ENCODE results near the gene IQGAP2. TPM values are rescaled to one million over a fixed set of nuclear protein-coding genes. Genes with fewer than 3 reads are reported as not detected.
A peak's percentile ranks its signal among the peaks of the same experiment; 100 is the strongest.

IQGAP2 gene
- total and polyA plus RNA-seq, 5 donors from 2014 or later = 53.9 to 214 (median 61.4) TPM

- no peaks in the 10 kb centered on the region for H3K27me3 ChIP-seq (ENCODE audit: control insufficient read depth, insufficient read depth, low read length)
- ATAC-seq (ENCODE audit: low read depth in 2 of 2) = no peak
- H3K4me3 ChIP-seq (ENCODE audit: low read depth, low read length) = no peak overlapping the region
- no peaks in the 10 kb centered on the region for H3K27me3 Mint-ChIP-seq
- peaks cover 40 to 77% (median 60%) of the 10 kb centered on the region in 4 donors for H3K4me1 Mint-ChIP-seq
- H3K4me3 Mint-ChIP-seq = no peak overlapping the region
- H3K9me3 ChIP-seq (ENCODE audit: control insufficient read depth in 2 of 2, low read length in 2 of 2) = no peaks in the 10 kb centered on the region
- peaks cover 24% of the 10 kb centered on the region for H3K4me1 ChIP-seq (ENCODE audit: control insufficient read depth, insufficient read depth, low read length, poor library complexity, severe bottlenecking)
- no peak for DNase-seq
- H3K9me3 Mint-ChIP-seq = peaks cover 0 to 2% (median 0%) of the 10 kb centered on the region in 7 donors
- H3K36me3 Mint-ChIP-seq = peaks cover 22% of the 10 kb centered on the region
- H3K27ac ChIP-seq (ENCODE audit: insufficient read depth, low read length, poor library complexity, severe bottlenecking) = no peak overlapping the region
- H3K27ac Mint-ChIP-seq = peak overlapping the region in 1 of 3 donors; percentile 27
- no peaks in the 10 kb centered on the region for H3K36me3 ChIP-seq (ENCODE audit: control insufficient read depth, insufficient read depth, low read length)
Measured at GRCh38 chr5:76535577-76535976, 132.5 kb downstream of the IQGAP2 start.

- H3K4me1 Mint-ChIP-seq = peaks cover 50 to 83% (median 69%) of the 10 kb centered on the region in 4 donors
- H3K9me3 Mint-ChIP-seq = peaks cover 0 to 2% (median 0%) of the 10 kb centered on the region in 7 donors
- DNase-seq (no peak), ATAC-seq (ENCODE audit: low read depth in 2 of 2) (no peak)
- Histone ChIP-seq H3K9me3 (ENCODE audit: control insufficient read depth in 2 of 2, low read length in 2 of 2) (no peaks in the 10 kb centered on the region), H3K4me1 (ENCODE audit: control insufficient read depth, insufficient read depth, low read length, poor library complexity, severe bottlenecking) (peaks cover 33% of the 10 kb centered on the region), H3K27me3 (ENCODE audit: control insufficient read depth, insufficient read depth, low read length) (no peaks in the 10 kb centered on the region), H3K27ac (ENCODE audit: insufficient read depth, low read length, poor library complexity, severe bottlenecking) (no peak overlapping the region), H3K4me3 (ENCODE audit: low read depth, low read length) (no peak overlapping the region), H3K36me3 (ENCODE audit: control insufficient read depth, insufficient read depth, low read length) (no peaks in the 10 kb centered on the region)
- peaks cover 19% of the 10 kb centered on the region for H3K36me3 Mint-ChIP-seq
- H3K27ac Mint-ChIP-seq = peak overlapping the region; percentile 34 to 98 (median 55)
- H3K4me3 Mint-ChIP-seq = peak overlapping the region in 1 of 4 donors; percentile 8
- no peaks in the 10 kb centered on the region for H3K27me3 Mint-ChIP-seq
Measured at GRCh38 chr5:76537073-76537543, 134.0 kb downstream of the IQGAP2 start.

- H3K27me3 Mint-ChIP-seq = no peaks in the 10 kb centered on the region
- no peak for DNase-seq
- H3K27ac Mint-ChIP-seq = peak overlapping the region; percentile 96 to 100 (median 98)
- H3K9me3 Mint-ChIP-seq = peaks cover 0 to 1% (median 0%) of the 10 kb centered on the region in 7 donors
- Histone ChIP-seq H3K27me3 (ENCODE audit: control insufficient read depth, insufficient read depth, low read length) (no peaks in the 10 kb centered on the region), H3K36me3 (ENCODE audit: control insufficient read depth, insufficient read depth, low read length) (no peaks in the 10 kb centered on the region), H3K27ac (ENCODE audit: insufficient read depth, low read length, poor library complexity, severe bottlenecking) (peak overlapping the region; percentile 96), H3K4me3 (ENCODE audit: low read depth, low read length) (peak overlapping the region; percentile 84), H3K4me1 (ENCODE audit: control insufficient read depth, insufficient read depth, low read length, poor library complexity, severe bottlenecking) (peaks cover 75% of the 10 kb centered on the region), H3K9me3 (ENCODE audit: control insufficient read depth in 2 of 2, low read length in 2 of 2) (no peaks in the 10 kb centered on the region)
- H3K4me1 Mint-ChIP-seq = peaks cover 41 to 95% (median 77%) of the 10 kb centered on the region in 4 donors
- ATAC-seq (ENCODE audit: low read depth in 2 of 2) = no peak
- H3K36me3 Mint-ChIP-seq = peaks cover 4% of the 10 kb centered on the region
- H3K4me3 Mint-ChIP-seq = peak overlapping the region; percentile 48 to 92 (median 81)
Measured at GRCh38 chr5:76542241-76542640, 139.2 kb downstream of the IQGAP2 start.

GRCh38 chr5:76542887-76543690 lies 140.0 kb downstream of the IQGAP2 start:
- peak overlapping the region; percentile 96 for H3K27ac ChIP-seq (ENCODE audit: insufficient read depth, low read length, poor library complexity, severe bottlenecking)
- peak overlapping the region; percentile 96 to 100 (median 98) for H3K27ac Mint-ChIP-seq
- peak; percentile 47 to 50 for ATAC-seq (ENCODE audit: low read depth in 2 of 2)
- DNase-seq = peak; percentile 56 to 84 (median 83)
- H3K36me3 Mint-ChIP-seq = peaks cover 4% of the 10 kb centered on the region
- H3K9me3 Mint-ChIP-seq = no peaks in the 10 kb centered on the region
- H3K4me1 ChIP-seq (ENCODE audit: control insufficient read depth, insufficient read depth, low read length, poor library complexity, severe bottlenecking) = peaks cover 83% of the 10 kb centered on the region
- no peaks in the 10 kb centered on the region for H3K9me3 ChIP-seq (ENCODE audit: control insufficient read depth in 2 of 2, low read length in 2 of 2)
- H3K27me3 Mint-ChIP-seq = no peaks in the 10 kb centered on the region
- H3K4me1 Mint-ChIP-seq = peaks cover 33 to 96% (median 75%) of the 10 kb centered on the region in 4 donors
- peak overlapping the region; percentile 84 for H3K4me3 ChIP-seq (ENCODE audit: low read depth, low read length)
- H3K36me3 ChIP-seq (ENCODE audit: control insufficient read depth, insufficient read depth, low read length) = no peaks in the 10 kb centered on the region
- no peaks in the 10 kb centered on the region for H3K27me3 ChIP-seq (ENCODE audit: control insufficient read depth, insufficient read depth, low read length)
- peak overlapping the region; percentile 48 to 92 (median 81) for H3K4me3 Mint-ChIP-seq

- peaks cover 89% of the 10 kb centered on the region for H3K4me1 ChIP-seq (ENCODE audit: control insufficient read depth, insufficient read depth, low read length, poor library complexity, severe bottlenecking)
- peak overlapping the region; percentile 48 to 92 (median 81) for H3K4me3 Mint-ChIP-seq
- H3K36me3 ChIP-seq (ENCODE audit: control insufficient read depth, insufficient read depth, low read length) = no peaks in the 10 kb centered on the region
- no peaks in the 10 kb centered on the region for H3K36me3 Mint-ChIP-seq
- no peaks in the 10 kb centered on the region for H3K27me3 ChIP-seq (ENCODE audit: control insufficient read depth, insufficient read depth, low read length)
- peak overlapping the region; percentile 96 to 100 (median 98) for H3K27ac Mint-ChIP-seq
- H3K4me1 Mint-ChIP-seq = peaks cover 33 to 96% (median 77%) of the 10 kb centered on the region in 4 donors
- H3K27ac ChIP-seq (ENCODE audit: insufficient read depth, low read length, poor library complexity, severe bottlenecking) = peak overlapping the region; percentile 96
- H3K9me3 Mint-ChIP-seq = no peaks in the 10 kb centered on the region
- no peaks in the 10 kb centered on the region for H3K9me3 ChIP-seq (ENCODE audit: control insufficient read depth in 2 of 2, low read length in 2 of 2)
- DNase-seq (peak; percentile 45 to 83 (median 68)), ATAC-seq (ENCODE audit: low read depth in 2 of 2) (peak; percentile 19 to 25)
- no peaks in the 10 kb centered on the region for H3K27me3 Mint-ChIP-seq
- H3K4me3 ChIP-seq (ENCODE audit: low read depth, low read length) = peak overlapping the region; percentile 84
Measured at GRCh38 chr5:76544268-76544926, 141.3 kb downstream of the IQGAP2 start.

GRCh38 chr5:76545184-76545583 lies 142.1 kb downstream of the IQGAP2 start:
- Histone ChIP-seq H3K27me3 (ENCODE audit: control insufficient read depth, insufficient read depth, low read length) (no peaks in the 10 kb centered on the region), H3K9me3 (ENCODE audit: control insufficient read depth in 2 of 2, low read length in 2 of 2) (no peaks in the 10 kb centered on the region), H3K36me3 (ENCODE audit: control insufficient read depth, insufficient read depth, low read length) (no peaks in the 10 kb centered on the region), H3K4me1 (ENCODE audit: control insufficient read depth, insufficient read depth, low read length, poor library complexity, severe bottlenecking) (peaks cover 94% of the 10 kb centered on the region), H3K4me3 (ENCODE audit: low read depth, low read length) (peak overlapping the region; percentile 27), H3K27ac (ENCODE audit: insufficient read depth, low read length, poor library complexity, severe bottlenecking) (peak overlapping the region; percentile 96)
- H3K4me3 Mint-ChIP-seq = peak overlapping the region in 1 of 4 donors; percentile 55
- ATAC-seq (ENCODE audit: low read depth in 2 of 2) (no peak), DNase-seq (no peak)
- no peaks in the 10 kb centered on the region for H3K27me3 Mint-ChIP-seq
- no peaks in the 10 kb centered on the region for H3K36me3 Mint-ChIP-seq
- peaks cover 29 to 96% (median 76%) of the 10 kb centered on the region in 4 donors for H3K4me1 Mint-ChIP-seq
- peak overlapping the region; percentile 98 for H3K27ac Mint-ChIP-seq
- no peaks in the 10 kb centered on the region for H3K9me3 Mint-ChIP-seq

- H3K27ac Mint-ChIP-seq = peak overlapping the region; percentile 98
- H3K36me3 ChIP-seq (ENCODE audit: control insufficient read depth, insufficient read depth, low read length) = no peaks in the 10 kb centered on the region
- no peaks in the 10 kb centered on the region for H3K36me3 Mint-ChIP-seq
- peak overlapping the region; percentile 96 for H3K27ac ChIP-seq (ENCODE audit: insufficient read depth, low read length, poor library complexity, severe bottlenecking)
- DNase-seq (peak; percentile 18 to 54 (median 46)), ATAC-seq (ENCODE audit: low read depth in 2 of 2) (no peak)
- peak overlapping the region; percentile 55 to 81 (median 74) for H3K4me3 Mint-ChIP-seq
- no peaks in the 10 kb centered on the region for H3K27me3 Mint-ChIP-seq
- H3K27me3 ChIP-seq (ENCODE audit: control insufficient read depth, insufficient read depth, low read length) = no peaks in the 10 kb centered on the region
- peak overlapping the region; percentile 79 for H3K4me3 ChIP-seq (ENCODE audit: low read depth, low read length)
- peaks cover 20 to 86% (median 64%) of the 10 kb centered on the region in 4 donors for H3K4me1 Mint-ChIP-seq
- H3K9me3 ChIP-seq (ENCODE audit: control insufficient read depth in 2 of 2, low read length in 2 of 2) = no peaks in the 10 kb centered on the region
- H3K4me1 ChIP-seq (ENCODE audit: control insufficient read depth, insufficient read depth, low read length, poor library complexity, severe bottlenecking) = peaks cover 83% of the 10 kb centered on the region
- H3K9me3 Mint-ChIP-seq = no peaks in the 10 kb centered on the region
Measured at GRCh38 chr5:76546497-76547102, 143.5 kb downstream of the IQGAP2 start.
